SK-N-SH (cell line): ENCODE measurements around the gene SPINT2. TPM values are rescaled to one million over a fixed set of nuclear protein-coding genes. Genes with fewer than 3 reads are reported as not detected.
A peak's percentile ranks its signal among the peaks of the same experiment; 100 is the strongest.

Experiments used
- CTCF ChIA-PET: fragments of 300-600, 350-600 bp; formaldehyde crosslinking; extraction: SDS; loops from one replicate; lab custom pipeline; 2021; lab: Yijun Ruan, JAX
- POLR2A ChIA-PET: fragments of 350-600 bp; sonication (Branson Sonifier 250); formaldehyde crosslinking; extraction: SDS; loops from one replicate; lab custom pipeline; 2020; ENCODE audit warnings: antibody characterized with exemption, inconsistent platforms; lab: Yijun Ruan, JAX
- DNase-seq: peaks from one replicate; pipeline ENCODE4 v3.0.0; 2012
- H2AFZ ChIP-seq: fragments of 200-600 bp; sonication (generic); 2 replicates; pipeline ENCODE4 v1.8.1; 2016; ENCODE audit warnings: antibody characterized with exemption, mild to moderate bottlenecking, low read depth
- H3F3A ChIP-seq: fragments of 200-600 bp; sonication (generic); replicated peaks from 2 replicates; pipeline ENCODE3; 2016; ENCODE audit warnings: antibody characterized with exemption, mild to moderate bottlenecking; ENCODE audit not compliant: insufficient read depth
- H3K27ac ChIP-seq, 2 experiments: fragments of 200-500 bp in 1 of 2; fragments of 200-600 bp in 1 of 2; sonication (Bioruptor generic) in 1 of 2; sonication (generic), shearing (Covaris generic) in 1 of 2; 2 replicates each; pipeline versions ENCODE4 v1.5.1 to v1.6.1; 2014 to 2016; ENCODE audit warnings: low read depth in 2 of 2, inconsistent platforms in 1 of 2, low read length in 1 of 2, mild to moderate bottlenecking in 1 of 2, mixed read lengths in 1 of 2
- H3K27me3 ChIP-seq: fragments of 200-600 bp; sonication (generic), shearing (Covaris generic); 2 replicates; pipeline ENCODE4 v1.6.1; 2016; ENCODE audit warnings: mixed run types; ENCODE audit not compliant: insufficient read depth
- H3K36me3 ChIP-seq, 2 experiments: fragments of 200-500 bp in 1 of 2; fragments of 200-600 bp in 1 of 2; sonication (Bioruptor generic) in 1 of 2; sonication (generic) in 1 of 2; replicated peaks in 1 of 2; 2 replicates each; pipeline versions ENCODE3 to v1.5.1; 2014 to 2016; ENCODE audit warnings: low read length in 1 of 2, mild to moderate bottlenecking in 1 of 2; ENCODE audit not compliant: insufficient read depth in 2 of 2, control insufficient read depth in 1 of 2
- H3K4me1 ChIP-seq, 2 experiments: fragments of 200-500 bp in 1 of 2; fragments of 200-600 bp in 1 of 2; sonication (Bioruptor generic) in 1 of 2; sonication (generic), shearing (Covaris generic) in 1 of 2; 2 replicates each; pipeline versions ENCODE4 v1.5.1 to v1.6.1; 2014 to 2016; ENCODE audit warnings: low read depth in 1 of 2, low read length in 1 of 2, mixed run types in 1 of 2; ENCODE audit not compliant: insufficient read depth in 2 of 2, control insufficient read depth in 1 of 2
- H3K4me2 ChIP-seq: fragments of 200-600 bp; sonication (generic), shearing (Covaris generic); 2 replicates; pipeline ENCODE4 v1.6.1; 2017; ENCODE audit warnings: mixed run types
- H3K4me3 ChIP-seq, 2 experiments: fragments of 200-500 bp in 1 of 2; fragments of 200-600 bp in 1 of 2; sonication (Bioruptor generic) in 1 of 2; sonication (generic), shearing (Covaris generic) in 1 of 2; 2 replicates each; pipeline versions ENCODE4 v1.5.1 to v1.8.1; 2014 to 2016; ENCODE audit warnings: low read depth in 2 of 2, inconsistent platforms in 1 of 2, low read length in 1 of 2, mild to moderate bottlenecking in 1 of 2, mixed read lengths in 1 of 2, moderate library complexity in 1 of 2
- H3K79me2 ChIP-seq: fragments of 200-600 bp; sonication (generic); 2 replicates; pipeline ENCODE4 v1.8.1; 2017; ENCODE audit warnings: mild to moderate bottlenecking; ENCODE audit not compliant: insufficient read depth
- H3K9ac ChIP-seq: fragments of 200-600 bp; sonication (generic); 2 replicates; pipeline ENCODE4 v1.6.1; 2017; ENCODE audit warnings: mixed run types
- H3K9me2 ChIP-seq: fragments of 200-600 bp; sonication (generic); 2 replicates; pipeline ENCODE4 v1.6.1; 2017; ENCODE audit warnings: mixed run types
- H3K9me3 ChIP-seq: fragments of 200-600 bp; sonication (generic); 2 replicates; pipeline ENCODE4 v1.6.1; 2017; ENCODE audit warnings: mixed run types, mild to moderate bottlenecking, moderate library complexity
- H4K20me1 ChIP-seq: fragments of 200-600 bp; sonication (generic); 2 replicates; pipeline ENCODE4 v1.6.1; 2017; ENCODE audit warnings: mild to moderate bottlenecking, mixed run types; ENCODE audit not compliant: insufficient read depth
- CHD2 ChIP-seq: fragments of 150-350 bp; IDR thresholded peaks from 2 replicates; pipeline ENCODE4 v1.6.1; 2018; ENCODE audit warnings: low read length; ENCODE audit not compliant: partially characterized antibody
- EZH2phosphoT487 ChIP-seq: fragments of 200-600 bp; sonication (generic); IDR thresholded peaks from 2 replicates; pipeline ENCODE4 v1.6.1; 2017; ENCODE audit warnings: low read depth, mixed run types, mild to moderate bottlenecking, antibody characterized with exemption, moderate library complexity, borderline replicate concordance
- FOXM1 ChIP-seq: IDR thresholded peaks from 2 replicates; pipeline ENCODE4 v1.4.0; 2012; ENCODE audit warnings: low read depth, mild to moderate bottlenecking
- GABPA ChIP-seq: IDR thresholded peaks from 2 replicates; pipeline ENCODE4 v1.4.0; 2012; ENCODE audit warnings: low read depth, mild to moderate bottlenecking
- GATA2 ChIP-seq: sonication (generic); formaldehyde crosslinking; IDR thresholded peaks from 2 replicates; pipeline ENCODE4 v1.5.0; 2020; ENCODE audit warnings: mild to moderate bottlenecking, missing genetic modification reagents
- JUND ChIP-seq: IDR thresholded peaks from 2 replicates; pipeline ENCODE4 v1.4.0; 2012
- MAX ChIP-seq: IDR thresholded peaks from 2 replicates; pipeline ENCODE4 v1.4.0; 2012; ENCODE audit warnings: low read depth
- MEF2A ChIP-seq: IDR thresholded peaks from 2 replicates; pipeline ENCODE4 v1.4.0; 2012; ENCODE audit warnings: low read depth, borderline replicate concordance
- NFIC ChIP-seq: IDR thresholded peaks from 2 replicates; pipeline ENCODE4 v1.4.0; 2012; ENCODE audit warnings: borderline replicate concordance
- NRF1 ChIP-seq: IDR thresholded peaks from 2 replicates; pipeline ENCODE4 v1.6.1; 2012; ENCODE audit warnings: low read depth, mild to moderate bottlenecking, low read length
- POLR2AphosphoS5 ChIP-seq: IDR thresholded peaks from 2 replicates; pipeline ENCODE4 v1.6.1; 2012; ENCODE audit warnings: low read depth, low read length
- RCOR1 ChIP-seq: fragments of 150-350 bp; IDR thresholded peaks from 2 replicates; pipeline ENCODE4 v1.6.1; 2017; ENCODE audit warnings: antibody characterized with exemption, low read length
- RFX5 ChIP-seq: IDR thresholded peaks from 2 replicates; pipeline ENCODE4 v1.6.1; 2012; ENCODE audit warnings: mild to moderate bottlenecking, improper control_type of control experiment, low read length
- SMC3 ChIP-seq: IDR thresholded peaks from 2 replicates; pipeline ENCODE4 v1.6.1; 2012; ENCODE audit warnings: low read depth, low read length, improper control_type of control experiment
- TAF1 ChIP-seq: IDR thresholded peaks from 2 replicates; pipeline ENCODE4 v1.6.1; 2012; ENCODE audit warnings: low read depth, mild to moderate bottlenecking, low read length, moderate library complexity, borderline replicate concordance
- USF1 ChIP-seq: IDR thresholded peaks from 2 replicates; pipeline ENCODE4 v1.4.0; 2012; ENCODE audit warnings: low read depth, borderline replicate concordance
- YY1 ChIP-seq: IDR thresholded peaks from 2 replicates; pipeline ENCODE4 v1.4.0; 2012; ENCODE audit warnings: low read depth, mild to moderate bottlenecking
- ZBTB33 ChIP-seq: IDR thresholded peaks from 2 replicates; pipeline ENCODE4 v1.4.0; 2012; ENCODE audit warnings: low read depth, borderline replicate concordance
- WGBS: methylation state at CpG from one replicate; pipeline ENCODE4 v1.1.6; 2017; ENCODE audit warnings: low lambda C conversion rate; 5-methylcytosine and 5-hydroxymethylcytosine counted together
- polyA plus RNA-seq, 3 experiments: library from polyadenylated mRNA; depleted of rRNA; stranded (reverse); fragments of >200 nt; gene quantifications; 2 replicates each; pipeline ENCODE4 v1.2.3, GENCODE V29; 2012
- TF ChIP-seq, protein P1 (sequence below): fragments of 200-600 bp; sonication (generic); IDR thresholded peaks from 2 replicates; pipeline ENCODE4 v1.6.1; 2017; ENCODE audit warnings: antibody characterized with exemption, mild to moderate bottlenecking, moderate library complexity
- TF ChIP-seq, protein P2 (sequence below): IDR thresholded peaks from 2 replicates; pipeline ENCODE4; 2012
- TF ChIP-seq, protein P3 (sequence below): fragments of 150-350 bp; IDR thresholded peaks from 2 replicates; pipeline ENCODE4 v1.6.1; 2017; ENCODE audit warnings: antibody characterized with exemption, low read length, low read depth, borderline replicate concordance

SPINT2 gene
- polyA plus RNA-seq, 1 of the 3 experiments (the other 2 are of a cell fraction) = 1.0 TPM

DNA sequence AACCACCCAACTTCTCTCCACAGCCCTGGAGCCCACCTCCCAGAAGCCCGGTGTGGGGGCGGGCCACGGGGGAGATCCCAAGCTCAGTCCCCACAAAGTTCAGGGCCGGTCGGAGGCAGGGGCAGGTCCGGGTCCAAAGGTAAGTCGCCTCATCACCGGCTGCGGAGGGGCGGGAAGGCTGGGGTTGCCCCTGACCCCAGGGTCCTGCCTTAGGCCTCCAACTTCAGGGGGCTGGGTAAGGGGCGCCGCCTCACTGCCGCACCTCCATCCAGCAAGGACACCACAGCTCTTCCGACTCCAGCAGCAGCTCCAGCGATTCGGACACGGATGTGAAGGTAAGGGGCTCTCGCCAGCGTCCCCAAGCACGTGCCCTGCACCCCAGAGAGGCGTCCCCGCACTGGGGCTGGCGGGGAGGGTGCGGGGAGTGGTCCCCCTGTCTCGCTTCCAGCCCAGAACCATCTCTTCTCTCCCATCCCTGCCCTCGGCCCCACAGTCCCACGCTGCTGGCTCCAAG, 40.0 kb downstream of the SPINT2 start (continued):
- TF ChIP-seq RCOR1 (no peak), ZBTB33 (no peak), GATA2 (no peak), CHD2 (no peak), RFX5 (no peak), NFIC (no peak), JUND (no peak)

DNA sequence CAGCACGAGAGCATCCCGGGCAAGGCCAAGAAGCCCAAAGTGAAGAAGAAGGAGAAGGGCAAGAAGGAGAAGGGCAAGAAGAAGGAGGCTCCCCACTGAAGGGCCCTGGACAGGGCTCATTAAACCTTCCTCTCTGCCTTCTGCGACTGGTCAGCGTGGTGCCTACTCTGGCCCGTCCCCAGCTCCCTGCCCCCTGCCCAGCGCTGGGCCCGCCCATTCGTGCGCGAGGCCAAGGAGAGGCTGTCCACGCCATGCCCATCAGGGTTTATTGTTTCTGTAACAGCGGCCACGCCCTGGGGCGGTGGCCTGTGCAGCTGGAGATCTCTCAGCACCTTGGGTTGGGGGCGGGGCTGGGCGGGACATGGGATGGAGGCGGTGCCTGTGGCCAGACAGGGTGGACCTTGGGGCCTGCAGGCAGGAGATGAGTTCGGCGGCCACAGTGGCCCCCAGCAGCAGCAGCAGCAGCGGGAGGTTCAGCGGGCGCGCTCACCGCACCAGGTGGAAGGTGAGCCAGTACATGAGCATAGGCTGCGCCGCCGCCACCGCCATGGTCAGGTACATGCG, 40.6 kb downstream of the SPINT2 start:
- Histone ChIP-seq H3K9ac (no peak overlapping the region), H3K36me3 (peaks cover 0 to 6% of the 10 kb centered on the region in 2 experiments), H3K27ac (no peak overlapping the region), H3K4me1 (no peaks in the 10 kb centered on the region; a peak in 1 of 4 replicates), H3K4me3 (no peak overlapping the region), H3K9me3 (no peaks in the 10 kb centered on the region), H4K20me1 (no peaks in the 10 kb centered on the region), H3K4me2 (no peak overlapping the region), H2AFZ (no peak overlapping the region), H3F3A (peaks cover 17% of the 10 kb centered on the region), H3K27me3 (no peaks in the 10 kb centered on the region), H3K79me2 (no peaks in the 10 kb centered on the region)
- WGBS = 59% methylated on average over 21 of the region's 29 CpGs
- ChIA-PET POLR2A (no interaction called here), CTCF (interaction anchor here (0.6 kb wide), 1 partner anchor 19 kb away, joined by 3 read pairs; no protein-coding TSS in a partner anchor)
- peak; percentile 58 for DNase-seq
- TF ChIP-seq, protein P1, sequence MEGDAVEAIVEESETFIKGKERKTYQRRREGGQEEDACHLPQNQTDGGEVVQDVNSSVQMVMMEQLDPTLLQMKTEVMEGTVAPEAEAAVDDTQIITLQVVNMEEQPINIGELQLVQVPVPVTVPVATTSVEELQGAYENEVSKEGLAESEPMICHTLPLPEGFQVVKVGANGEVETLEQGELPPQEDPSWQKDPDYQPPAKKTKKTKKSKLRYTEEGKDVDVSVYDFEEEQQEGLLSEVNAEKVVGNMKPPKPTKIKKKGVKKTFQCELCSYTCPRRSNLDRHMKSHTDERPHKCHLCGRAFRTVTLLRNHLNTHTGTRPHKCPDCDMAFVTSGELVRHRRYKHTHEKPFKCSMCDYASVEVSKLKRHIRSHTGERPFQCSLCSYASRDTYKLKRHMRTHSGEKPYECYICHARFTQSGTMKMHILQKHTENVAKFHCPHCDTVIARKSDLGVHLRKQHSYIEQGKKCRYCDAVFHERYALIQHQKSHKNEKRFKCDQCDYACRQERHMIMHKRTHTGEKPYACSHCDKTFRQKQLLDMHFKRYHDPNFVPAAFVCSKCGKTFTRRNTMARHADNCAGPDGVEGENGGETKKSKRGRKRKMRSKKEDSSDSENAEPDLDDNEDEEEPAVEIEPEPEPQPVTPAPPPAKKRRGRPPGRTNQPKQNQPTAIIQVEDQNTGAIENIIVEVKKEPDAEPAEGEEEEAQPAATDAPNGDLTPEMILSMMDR = no peak
- no peak for TF ChIP-seq TAF1
- TF ChIP-seq MEF2A = no peak
- TF ChIP-seq EZH2phosphoT487 = no peak
- TF ChIP-seq, protein P2, sequence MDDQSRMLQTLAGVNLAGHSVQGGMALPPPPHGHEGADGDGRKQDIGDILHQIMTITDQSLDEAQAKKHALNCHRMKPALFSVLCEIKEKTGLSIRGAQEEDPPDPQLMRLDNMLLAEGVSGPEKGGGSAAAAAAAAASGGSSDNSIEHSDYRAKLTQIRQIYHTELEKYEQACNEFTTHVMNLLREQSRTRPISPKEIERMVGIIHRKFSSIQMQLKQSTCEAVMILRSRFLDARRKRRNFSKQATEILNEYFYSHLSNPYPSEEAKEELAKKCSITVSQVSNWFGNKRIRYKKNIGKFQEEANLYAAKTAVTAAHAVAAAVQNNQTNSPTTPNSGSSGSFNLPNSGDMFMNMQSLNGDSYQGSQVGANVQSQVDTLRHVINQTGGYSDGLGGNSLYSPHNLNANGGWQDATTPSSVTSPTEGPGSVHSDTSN = no peak
- TF ChIP-seq POLR2AphosphoS5 = no peak
- TF ChIP-seq, protein P3, sequence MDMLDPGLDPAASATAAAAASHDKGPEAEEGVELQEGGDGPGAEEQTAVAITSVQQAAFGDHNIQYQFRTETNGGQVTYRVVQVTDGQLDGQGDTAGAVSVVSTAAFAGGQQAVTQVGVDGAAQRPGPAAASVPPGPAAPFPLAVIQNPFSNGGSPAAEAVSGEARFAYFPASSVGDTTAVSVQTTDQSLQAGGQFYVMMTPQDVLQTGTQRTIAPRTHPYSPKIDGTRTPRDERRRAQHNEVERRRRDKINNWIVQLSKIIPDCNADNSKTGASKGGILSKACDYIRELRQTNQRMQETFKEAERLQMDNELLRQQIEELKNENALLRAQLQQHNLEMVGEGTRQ = no peak
- TF ChIP-seq RCOR1 = no peak
- TF ChIP-seq CHD2 = no peak
- TF ChIP-seq FOXM1 = no peak
- TF ChIP-seq MAX = no peak
- TF ChIP-seq ZBTB33 = no peak
- TF ChIP-seq SMC3 = no peak
- no peak for TF ChIP-seq GABPA
- no peak for TF ChIP-seq NRF1
- TF ChIP-seq USF1 = no peak
- no peak for TF ChIP-seq YY1
- TF ChIP-seq JUND = no peak
- TF ChIP-seq NFIC = no peak
- TF ChIP-seq, all 33 proteins: peak for 0
- H3K9me2 ChIP-seq = no peaks in the 10 kb centered on the region
